Effector memory CD8-positive, alpha-beta T cell (primary cell): ENCODE measurements around the gene GPR62.

Experiments
- ATAC-seq: fragments of 150-1000 bp; cut with Tn5 transposase; replicated peaks from 2 replicates; pipeline ENCODE4 v1.10.0; 2021; ENCODE audit warnings: mild to moderate bottlenecking, moderate library complexity
- DNase-seq, 3 experiments: peaks; one replicate each; pipeline ENCODE4 v3.0.0; 2021
- H3K27ac Mint-ChIP-seq, 2 donors: one replicate each; pipeline ENCODE4 v1.8.0; 2022; ENCODE audit warnings: mild to moderate bottlenecking in 2 of 2, mixed read lengths in 2 of 2, moderate library complexity in 2 of 2
- H3K27me3 Mint-ChIP-seq, 2 donors: one replicate each; pipeline ENCODE4 v1.8.0; 2022; ENCODE audit warnings: mixed read lengths in 2 of 2
- H3K36me3 Mint-ChIP-seq: one replicate; pipeline ENCODE4 v1.8.0; 2022; ENCODE audit warnings: mild to moderate bottlenecking, moderate library complexity, mixed read lengths; ENCODE audit not compliant: insufficient read depth
- H3K4me1 Mint-ChIP-seq, 2 donors: one replicate each; pipeline ENCODE4 v1.8.0; 2022; ENCODE audit warnings: low read depth in 2 of 2, mixed read lengths in 2 of 2
- H3K4me3 Mint-ChIP-seq, 2 donors: one replicate each; pipeline ENCODE4 v1.8.0; 2022; ENCODE audit warnings: mild to moderate bottlenecking in 2 of 2, mixed read lengths in 2 of 2, moderate library complexity in 2 of 2
- H3K9me3 Mint-ChIP-seq, 2 donors: one replicate each; pipeline ENCODE4 v1.8.0; 2022; ENCODE audit warnings: mixed read lengths in 2 of 2

Gene GPR62

DNA sequence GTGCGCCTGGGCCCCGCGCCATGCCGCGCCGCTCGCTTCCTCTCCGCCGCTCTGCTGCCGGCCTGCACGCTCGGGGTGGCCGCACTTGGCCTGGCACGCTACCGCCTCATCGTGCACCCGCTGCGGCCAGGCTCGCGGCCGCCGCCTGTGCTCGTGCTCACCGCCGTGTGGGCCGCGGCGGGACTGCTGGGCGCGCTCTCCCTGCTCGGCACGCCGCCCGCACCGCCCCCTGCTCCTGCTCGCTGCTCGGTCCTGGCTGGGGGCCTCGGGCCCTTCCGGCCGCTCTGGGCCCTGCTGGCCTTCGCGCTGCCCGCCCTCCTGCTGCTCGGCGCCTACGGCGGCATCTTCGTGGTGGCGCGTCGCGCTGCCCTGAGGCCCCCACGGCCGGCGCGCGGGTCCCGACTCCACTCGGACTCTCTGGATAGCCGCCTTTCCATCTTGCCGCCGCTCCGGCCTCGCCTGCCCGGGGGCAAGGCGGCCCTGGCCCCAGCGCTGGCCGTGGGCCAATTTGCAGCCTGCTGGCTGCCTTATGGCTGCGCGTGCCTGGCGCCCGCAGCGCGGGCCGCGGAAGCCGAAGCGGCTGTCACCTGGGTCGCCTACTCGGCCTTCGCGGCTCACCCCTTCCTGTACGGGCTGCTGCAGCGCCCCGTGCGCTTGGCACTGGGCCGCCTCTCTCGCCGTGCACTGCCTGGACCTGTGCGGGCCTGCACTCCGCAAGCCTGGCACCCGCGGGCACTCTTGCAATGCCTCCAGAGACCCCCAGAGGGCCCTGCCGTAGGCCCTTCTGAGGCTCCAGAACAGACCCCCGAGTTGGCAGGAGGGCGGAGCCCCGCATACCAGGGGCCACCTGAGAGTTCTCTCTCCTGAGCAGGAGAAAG lies 951 bp downstream of the GPR62 start:
- Mint-ChIP-seq H3K4me1 (peaks cover 4 to 7% of the 10 kb centered on the region in 2 donors), H3K9me3 (no peaks in the 10 kb centered on the region), H3K36me3 (peaks cover 7% of the 10 kb centered on the region), H3K4me3 (peak overlapping the region; percentile 25 to 32), H3K27ac (no peak overlapping the region), H3K27me3 (peaks cover 31 to 55% of the 10 kb centered on the region in 2 donors)
- ATAC-seq (peak; percentile 79), DNase-seq (peak; percentile 33 to 35 (median 35))

GRCh38 chr3:51957520-51958205 lies 2.5 kb downstream of the GPR62 start:
- Mint-ChIP-seq H3K27ac (no peak overlapping the region), H3K36me3 (peaks cover 8% of the 10 kb centered on the region), H3K9me3 (no peaks in the 10 kb centered on the region), H3K4me1 (peaks cover 4 to 9% of the 10 kb centered on the region in 2 donors), H3K27me3 (peaks cover 31 to 64% of the 10 kb centered on the region in 2 donors), H3K4me3 (no peak overlapping the region)
- DNase-seq = no peak
- no peak for ATAC-seq

DNA sequence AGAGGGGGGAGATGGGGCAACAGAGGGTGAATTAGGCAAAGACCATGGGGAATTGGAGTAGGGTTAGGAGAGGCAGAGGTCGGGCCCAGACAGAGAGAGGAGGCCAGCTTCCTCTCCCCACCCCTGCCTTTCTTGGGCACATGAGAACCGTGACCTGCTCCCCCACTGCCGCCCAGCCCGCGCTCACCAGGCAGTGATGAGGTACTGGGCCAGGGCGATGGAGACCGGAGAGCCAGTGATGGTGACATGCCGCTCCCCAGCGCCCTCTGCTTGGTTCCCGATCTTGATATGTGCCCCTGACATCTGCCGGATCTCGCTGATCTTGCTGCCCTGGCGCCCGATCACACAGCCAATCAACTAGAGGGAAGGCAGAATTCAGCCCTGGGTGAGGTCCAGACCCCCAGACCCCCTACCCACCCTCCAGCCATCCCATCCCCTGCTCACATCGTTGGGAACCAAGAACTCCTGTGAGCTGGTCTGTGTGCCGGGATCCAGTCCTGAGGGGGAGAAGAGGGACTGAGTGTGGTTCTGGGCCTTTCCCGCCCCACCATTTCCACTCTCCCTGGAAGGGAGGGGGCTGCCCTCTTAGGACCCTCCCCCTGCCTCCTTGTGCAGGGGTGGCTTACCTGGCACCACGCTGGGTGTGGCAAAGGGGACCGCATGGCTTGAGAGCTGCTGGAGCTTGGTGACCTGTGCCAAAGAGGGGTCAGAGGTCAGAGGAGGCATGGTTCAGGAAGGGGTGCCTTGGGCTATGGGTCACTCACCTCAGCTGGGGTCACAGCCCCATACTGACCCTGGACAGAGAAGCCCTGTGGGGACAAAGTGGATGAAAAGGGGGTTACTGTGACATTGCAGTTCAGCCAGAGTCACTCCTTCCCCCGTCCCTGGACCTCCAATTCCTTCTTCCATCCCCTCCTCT lies 3.7 kb downstream of the GPR62 start:
- H3K4me1 Mint-ChIP-seq = peaks cover 4 to 10% of the 10 kb centered on the region in 2 donors
- H3K36me3 Mint-ChIP-seq = peaks cover 5% of the 10 kb centered on the region
- H3K27me3 Mint-ChIP-seq = peaks cover 22 to 58% of the 10 kb centered on the region in 2 donors
- no peak overlapping the region for H3K4me3 Mint-ChIP-seq
- DNase-seq (no peak), ATAC-seq (no peak)
- H3K27ac Mint-ChIP-seq = no peak overlapping the region
- H3K9me3 Mint-ChIP-seq = no peaks in the 10 kb centered on the region

- Mint-ChIP-seq H3K36me3 (peaks cover 5% of the 10 kb centered on the region), H3K9me3 (no peaks in the 10 kb centered on the region), H3K4me3 (no peak overlapping the region), H3K27ac (no peak overlapping the region), H3K27me3 (peaks cover 14 to 54% of the 10 kb centered on the region in 2 donors), H3K4me1 (peaks cover 4 to 14% of the 10 kb centered on the region in 2 donors)
- no peak for DNase-seq
- no peak for ATAC-seq
Observed at GRCh38 chr3:51959651-51960050, 4.5 kb downstream of the GPR62 start.

DNA sequence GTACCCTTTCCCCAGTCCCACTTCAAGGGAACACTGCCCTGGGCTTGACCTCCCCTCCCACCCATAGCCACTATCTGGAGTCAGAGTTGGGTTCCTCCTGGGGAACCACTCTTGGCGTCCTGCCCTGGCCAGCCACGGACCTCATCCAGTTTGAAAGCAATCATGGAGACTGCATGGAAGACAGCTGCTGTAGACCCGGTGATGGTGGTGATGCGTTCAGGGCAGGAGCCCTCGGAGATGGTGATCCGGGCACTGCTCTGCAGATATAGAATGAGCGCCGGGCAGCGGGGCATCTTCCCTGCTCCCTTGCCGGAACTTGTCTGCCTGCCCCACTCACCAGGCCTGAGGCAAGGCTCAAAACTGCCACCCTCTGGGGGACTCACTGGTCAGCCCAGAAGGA lies 5.2 kb downstream of the GPR62 start:
- Mint-ChIP-seq H3K4me3 (no peak overlapping the region), H3K27me3 (peaks cover 7 to 59% of the 10 kb centered on the region in 2 donors), H3K9me3 (no peaks in the 10 kb centered on the region), H3K4me1 (peaks cover 7 to 18% of the 10 kb centered on the region in 2 donors), H3K36me3 (peaks cover 5% of the 10 kb centered on the region), H3K27ac (no peak overlapping the region)
- DNase-seq (no peak), ATAC-seq (no peak)

GRCh38 chr3:51961011-51961410 lies 5.8 kb downstream of the GPR62 start:
- Mint-ChIP-seq H3K4me3 (no peak overlapping the region), H3K4me1 (peaks cover 12 to 24% of the 10 kb centered on the region in 2 donors), H3K36me3 (peaks cover 5% of the 10 kb centered on the region), H3K27me3 (peaks cover 7 to 59% of the 10 kb centered on the region in 2 donors), H3K27ac (no peak overlapping the region), H3K9me3 (no peaks in the 10 kb centered on the region)
- no peak for ATAC-seq
- no peak for DNase-seq

GRCh38 chr3:51961602-51962569 lies 6.7 kb downstream of the GPR62 start:
- H3K4me3 Mint-ChIP-seq = no peak overlapping the region
- ATAC-seq = no peak
- no peaks in the 10 kb centered on the region for H3K9me3 Mint-ChIP-seq
- peaks cover 12 to 25% of the 10 kb centered on the region in 2 donors for H3K4me1 Mint-ChIP-seq
- H3K27ac Mint-ChIP-seq = no peak overlapping the region
- peaks cover 7 to 59% of the 10 kb centered on the region in 2 donors for H3K27me3 Mint-ChIP-seq
- peaks cover 5% of the 10 kb centered on the region for H3K36me3 Mint-ChIP-seq
- DNase-seq = no peak

GRCh38 chr3:51962854-51963530 lies 7.8 kb downstream of the GPR62 start:
- H3K36me3 Mint-ChIP-seq = peaks cover 5% of the 10 kb centered on the region
- peaks cover 6 to 49% of the 10 kb centered on the region in 2 donors for H3K27me3 Mint-ChIP-seq
- DNase-seq = no peak
- H3K4me3 Mint-ChIP-seq = no peak overlapping the region
- peaks cover 12 to 26% of the 10 kb centered on the region in 2 donors for H3K4me1 Mint-ChIP-seq
- H3K27ac Mint-ChIP-seq = no peak overlapping the region
- ATAC-seq = no peak
- H3K9me3 Mint-ChIP-seq = no peaks in the 10 kb centered on the region

GRCh38 chr3:51963951-51964451 lies 8.8 kb downstream of the GPR62 start:
- Mint-ChIP-seq H3K4me1 (peaks cover 17 to 35% of the 10 kb centered on the region in 2 donors), H3K4me3 (no peak overlapping the region), H3K36me3 (peaks cover 5% of the 10 kb centered on the region), H3K9me3 (no peaks in the 10 kb centered on the region), H3K27me3 (peaks cover 0 to 39% of the 10 kb centered on the region in 2 donors), H3K27ac (no peak overlapping the region)
- ATAC-seq (no peak), DNase-seq (no peak)

DNA sequence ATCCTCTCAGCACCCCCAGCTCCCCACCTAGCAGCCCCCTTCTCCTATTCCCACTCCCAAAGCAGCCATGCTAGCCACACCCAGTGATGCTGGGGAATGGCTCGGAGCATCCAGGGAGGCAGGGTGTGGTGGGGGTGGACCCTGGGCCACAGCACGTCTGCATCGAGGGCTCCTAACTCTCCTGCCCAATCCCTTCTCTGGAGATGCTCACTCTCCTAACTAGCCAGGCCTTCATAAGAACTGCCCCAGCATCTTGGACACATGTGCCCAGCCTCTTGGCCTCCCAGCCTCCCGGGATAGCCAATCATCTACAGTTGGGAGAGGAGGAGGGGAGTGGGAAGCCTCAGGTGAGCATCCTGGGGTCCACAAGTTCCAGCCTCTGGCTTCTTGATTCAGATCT lies 9.3 kb downstream of the GPR62 start:
- H3K27me3 Mint-ChIP-seq = peaks cover 0 to 34% of the 10 kb centered on the region in 2 donors
- H3K27ac Mint-ChIP-seq = no peak overlapping the region
- no peak for DNase-seq
- H3K4me1 Mint-ChIP-seq = peaks cover 20 to 35% of the 10 kb centered on the region in 2 donors
- peaks cover 5% of the 10 kb centered on the region for H3K36me3 Mint-ChIP-seq
- H3K9me3 Mint-ChIP-seq = no peaks in the 10 kb centered on the region
- H3K4me3 Mint-ChIP-seq = no peak overlapping the region
- ATAC-seq = no peak

- Mint-ChIP-seq H3K27ac (peak overlapping the region; percentile 46 to 77), H3K4me1 (peaks cover 20 to 35% of the 10 kb centered on the region in 2 donors), H3K27me3 (peaks cover 0 to 19% of the 10 kb centered on the region in 2 donors), H3K9me3 (no peaks in the 10 kb centered on the region), H3K36me3 (peaks cover 2% of the 10 kb centered on the region), H3K4me3 (peak overlapping the region; percentile 78 to 80)
- DNase-seq (no peak), ATAC-seq (no peak)
Observed at GRCh38 chr3:51966016-51966415, 10.8 kb downstream of the GPR62 start.
